Measurements from ENCODE around the gene COX7A2. TPM values are rescaled to one million over a fixed set of nuclear protein-coding genes. Genes with fewer than 3 reads are reported as not detected.

COX7A2 gene
- total RNA-seq, 1 donor from 2014 or later = 499 TPM

GRCh38 chr6:75268121-75268987 is 24.8 kb upstream of the COX7A2 start:
- peak; percentile 80 for ATAC-seq

GRCh38 chr6:75267461-75267860 is 23.9 kb upstream of the COX7A2 start:
- ATAC-seq = no peak

GRCh38 chr6:75266716-75267291 is 23.2 kb upstream of the COX7A2 start:
- ATAC-seq = peak; percentile 70

- ATAC-seq = no peak
Measured at GRCh38 chr6:75263401-75263750, 19.8 kb upstream of the COX7A2 start.

- ATAC-seq = no peak
Measured at GRCh38 chr6:75262716-75263400, 19.3 kb upstream of the COX7A2 start.

GRCh38 chr6:75261299-75261698 is 17.7 kb upstream of the COX7A2 start:
- no peak for ATAC-seq

GRCh38 chr6:75257343-75258087 is 13.9 kb upstream of the COX7A2 start:
- ATAC-seq = no peak

GRCh38 chr6:75250552-75250951 is 7.0 kb upstream of the COX7A2 start:
- ATAC-seq = no peak

GRCh38 chr6:75249837-75250236 is 6.2 kb upstream of the COX7A2 start:
- no peak for ATAC-seq

- no peak for ATAC-seq
Measured at GRCh38 chr6:75246386-75246785, 2.8 kb upstream of the COX7A2 start.

GRCh38 chr6:75244063-75244584 is 523 bp upstream of the COX7A2 start:
- peak; percentile 7 for ATAC-seq

- ATAC-seq = no peak
Measured at GRCh38 chr6:75236630-75237029, 7.0 kb downstream of the COX7A2 start.

GRCh38 chr6:75235271-75235670 is 8.3 kb downstream of the COX7A2 start:
- ATAC-seq = no peak

GRCh38 chr6:75234126-75234865 is 9.3 kb downstream of the COX7A2 start:
- no peak for ATAC-seq

- ATAC-seq = no peak
Measured at GRCh38 chr6:75233092-75233615, 10.4 kb downstream of the COX7A2 start.

GRCh38 chr6:75230484-75231325 is 12.9 kb downstream of the COX7A2 start:
- peak; percentile 48 for ATAC-seq

- no peak for ATAC-seq
Measured at GRCh38 chr6:75224303-75224926, 19.2 kb downstream of the COX7A2 start.

GRCh38 chr6:75223428-75223827 is 20.2 kb downstream of the COX7A2 start:
- ATAC-seq = no peak

- ATAC-seq = no peak
Measured at GRCh38 chr6:75222261-75222660, 21.3 kb downstream of the COX7A2 start.

- no peak for ATAC-seq
Measured at GRCh38 chr6:75221116-75221515, 22.5 kb downstream of the COX7A2 start.
